ENCODE measurements around the gene LAMB4.

LAMB4 gene

GRCh38 chr7:108103558-108104298 lies 26.4 kb downstream of the LAMB4 start:
- intact Hi-C loops (cut with DNase I; ENCODE audit: low total_unique reads), result no loop called here
- Histone ChIP-seq H3K36me3 (no peaks in the 10 kb centered on the region), H3K4me3 (no peak overlapping the region), H3K27ac (no peak overlapping the region), H3K4me1 (no peaks in the 10 kb centered on the region), H3K9me3 (no peaks in the 10 kb centered on the region), H3K27me3 (no peaks in the 10 kb centered on the region)
- no peak for DNase-seq
- no peak for TF ChIP-seq CTCF (IDR thresholded peaks at IDR 0.05)

GRCh38 chr7:108102671-108103312 lies 27.4 kb downstream of the LAMB4 start:
- H3K27ac ChIP-seq, result no peak overlapping the region

GRCh38 chr7:108101759-108102158 lies 28.4 kb downstream of the LAMB4 start:
- DNase-seq, result no peak
- Histone ChIP-seq H3K4me3 (no peak overlapping the region), H3K27ac (no peak overlapping the region), H3K36me3 (no peaks in the 10 kb centered on the region), H3K4me1 (no peaks in the 10 kb centered on the region), H3K9me3 (no peaks in the 10 kb centered on the region), H3K27me3 (no peaks in the 10 kb centered on the region)
- TF ChIP-seq CTCF (IDR thresholded peaks at IDR 0.05), result no peak
- intact Hi-C loops (cut with DNase I; ENCODE audit: low total_unique reads), result no loop called here

More at GRCh38 chr7:108102671-108103312, 27.4 kb downstream of the LAMB4 start:
- Histone ChIP-seq H3K9me3 (no peaks in the 10 kb centered on the region), H3K27me3 (no peaks in the 10 kb centered on the region), H3K4me3 (no peak overlapping the region), H3K4me1 (no peaks in the 10 kb centered on the region), H3K36me3 (no peaks in the 10 kb centered on the region)
- DNase-seq, result no peak
- TF ChIP-seq CTCF (IDR thresholded peaks at IDR 0.05), result no peak
- intact Hi-C loops (cut with DNase I; ENCODE audit: low total_unique reads), result no loop called here

- no peaks in the 10 kb centered on the region for H3K27me3 ChIP-seq
- H3K4me1 ChIP-seq, result no peaks in the 10 kb centered on the region
- no peaks in the 10 kb centered on the region for H3K36me3 ChIP-seq
- TF ChIP-seq CTCF (IDR thresholded peaks at IDR 0.05), result no peak
- no peak overlapping the region for H3K4me3 ChIP-seq
- H3K27ac ChIP-seq, result no peak overlapping the region
- no peaks in the 10 kb centered on the region for H3K9me3 ChIP-seq
- no peak for DNase-seq
- intact Hi-C loops (cut with DNase I; ENCODE audit: low total_unique reads), result no loop called here
Measured at GRCh38 chr7:108099713-108100112, 30.4 kb downstream of the LAMB4 start.

- H3K9me3 ChIP-seq, result no peaks in the 10 kb centered on the region
- H3K27ac ChIP-seq, result no peak overlapping the region
- peak; percentile 13 to 18 for TF ChIP-seq CTCF (IDR thresholded peaks at IDR 0.05)
- no peaks in the 10 kb centered on the region for H3K36me3 ChIP-seq
- DNase-seq, result no peak
- no peaks in the 10 kb centered on the region for H3K4me1 ChIP-seq
- intact Hi-C loops (cut with DNase I; ENCODE audit: low total_unique reads), result no loop called here
- no peaks in the 10 kb centered on the region for H3K27me3 ChIP-seq
- no peak overlapping the region for H3K4me3 ChIP-seq
Measured at GRCh38 chr7:108097703-108098102, 32.5 kb downstream of the LAMB4 start.
